D341Med (cell line): ENCODE measurements around the gene OPN1MW3.
"Not testable (repeated sequence)": the region's sequence is repeated elsewhere in the genome, so short reads cannot be mapped to it uniquely, and the experiment has no call there.

Source experiments
- DNase-seq: peaks from one replicate; pipeline ENCODE4 v3.0.0; 2012; ENCODE audit warnings: low spot score

Gene OPN1MW3

GRCh38 chrX:154257282-154257681, at the start of gene OPN1MW3:
OPN1MW3 (plus strand) TSS chrX:154257582; CDS start chrX:154257620, 38 bp downstream.
- not testable (repeated sequence) for DNase-seq

GRCh38 chrX:154209670-154210418, 47.5 kb upstream of the OPN1MW3 start:
- not testable (repeated sequence) for DNase-seq

GRCh38 chrX:154211057-154211456, 46.3 kb upstream of the OPN1MW3 start:
- DNase-seq, result not testable (repeated sequence)

- not testable (repeated sequence) for DNase-seq
These were observed 45.9 kb upstream of the OPN1MW3 start for GRCh38 chrX:154211499-154211898.

- not testable (repeated sequence) for DNase-seq
These were observed 37.9 kb upstream of the OPN1MW3 start, which contains the start of gene OPN1MW2 for GRCh38 chrX:154219456-154219855. OPN1MW2 (plus strand) TSS chrX:154219756; CDS start chrX:154219816, 60 bp downstream.

DNA sequence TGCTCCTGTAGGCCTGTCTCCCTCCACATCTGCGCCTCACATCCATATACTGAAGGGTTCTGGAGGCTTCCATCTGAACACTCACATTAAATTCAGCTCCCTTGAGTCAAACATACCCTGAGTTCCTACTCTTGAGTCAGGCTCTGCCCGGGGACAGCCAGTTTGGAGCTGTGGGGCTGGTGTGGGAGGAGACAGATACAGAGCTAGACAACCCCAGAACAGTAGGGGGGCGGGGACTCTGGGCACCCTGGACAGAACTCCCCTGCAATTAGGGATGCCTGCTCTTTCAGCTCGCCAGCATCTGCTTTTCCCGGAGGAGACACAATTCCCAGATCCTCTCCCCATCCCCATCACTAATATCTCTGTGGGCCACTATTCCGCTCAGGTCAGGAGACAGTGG, 32.1 kb upstream of the OPN1MW3 start:
- not testable (repeated sequence) for DNase-seq

DNA sequence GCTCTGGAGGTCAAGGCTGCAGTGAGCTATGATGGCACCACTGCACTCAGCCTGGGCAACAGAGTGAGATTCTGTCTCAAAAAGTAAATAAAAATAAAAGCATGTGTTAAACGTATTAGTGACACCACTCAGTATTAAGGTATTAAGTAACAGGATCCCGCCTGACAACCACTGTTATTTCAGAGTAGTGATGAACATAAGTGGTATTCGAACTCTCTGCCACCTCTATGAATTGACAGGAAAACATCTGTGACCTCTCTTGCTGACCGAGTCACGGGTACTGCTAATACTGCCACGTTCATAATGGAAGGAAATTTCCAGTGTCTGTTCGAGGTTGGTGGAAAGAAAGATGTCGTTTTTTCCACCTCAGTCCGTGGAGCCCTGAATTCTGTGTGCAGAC, 30.7 kb upstream of the OPN1MW3 start:
- DNase-seq, result not testable (repeated sequence)

DNA sequence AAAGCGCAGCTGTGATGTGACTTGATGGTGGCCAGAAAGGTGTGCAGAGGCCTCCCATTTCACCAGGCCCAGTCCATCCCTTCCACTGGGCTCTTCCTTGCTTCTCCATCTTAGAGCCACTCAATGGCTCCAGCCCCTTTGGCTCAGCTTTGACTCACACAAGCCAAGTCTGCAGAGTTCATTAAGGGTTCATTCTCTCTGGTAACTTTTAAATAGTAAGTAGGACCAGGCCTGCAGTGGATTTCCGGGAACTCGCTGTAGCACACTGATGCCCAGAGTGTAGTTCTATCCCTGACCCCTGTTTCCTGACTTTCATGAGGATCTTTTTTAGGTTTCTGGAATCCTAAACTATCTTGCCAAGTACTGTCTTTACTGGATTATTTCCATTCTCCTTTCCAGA, 25.9 kb upstream of the OPN1MW3 start:
- DNase-seq, result not testable (repeated sequence)

DNA sequence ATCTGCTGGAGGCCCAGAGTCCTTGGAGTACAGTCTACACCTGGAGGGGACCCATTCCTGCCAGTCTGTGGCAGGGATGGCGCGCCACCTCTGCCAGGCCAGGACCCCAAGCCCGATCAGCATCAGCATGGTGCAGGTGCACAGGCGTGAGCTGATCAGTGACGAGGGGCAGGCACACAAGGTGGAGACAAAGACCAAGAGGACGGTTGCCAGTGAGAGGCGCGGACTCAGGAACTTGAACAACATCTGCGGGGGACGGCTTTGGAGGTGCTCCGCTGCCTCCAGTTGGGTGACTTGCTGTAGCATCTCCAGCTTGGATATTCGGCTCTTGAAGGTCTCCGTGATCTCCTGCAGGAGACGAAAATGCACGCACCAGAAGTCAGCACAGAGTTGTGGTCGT, 23.8 kb upstream of the OPN1MW3 start:
- not testable (repeated sequence) for DNase-seq

- not testable (repeated sequence) for DNase-seq
These were observed 18.3 kb upstream of the OPN1MW3 start for GRCh38 chrX:154238939-154239559.

DNA sequence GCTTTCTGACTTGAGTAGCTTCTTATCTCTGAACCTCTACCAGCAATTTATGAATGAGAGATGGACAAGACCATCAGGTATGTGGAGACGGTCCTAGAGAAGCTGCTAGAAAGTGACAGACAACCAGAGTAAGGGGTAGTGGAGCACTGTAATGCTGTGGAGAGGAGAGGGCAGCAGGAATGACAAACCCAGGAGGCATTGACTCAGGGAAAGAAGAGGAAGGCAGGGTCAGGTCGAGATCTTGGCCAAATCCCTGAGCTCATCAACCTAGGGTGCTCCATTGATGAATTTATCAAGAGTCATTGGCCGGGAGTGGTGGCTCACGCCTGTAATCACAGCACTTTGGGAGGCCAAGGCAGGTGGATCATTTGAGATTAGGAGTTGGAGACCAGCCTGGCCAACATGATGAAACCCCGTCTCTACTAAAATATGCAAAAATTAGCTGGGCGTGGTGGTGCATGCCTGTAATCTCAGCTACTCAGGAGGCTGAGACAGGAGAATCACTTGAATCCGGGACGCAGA, 17.3 kb upstream of the OPN1MW3 start:
- DNase-seq, result not testable (repeated sequence)

DNA sequence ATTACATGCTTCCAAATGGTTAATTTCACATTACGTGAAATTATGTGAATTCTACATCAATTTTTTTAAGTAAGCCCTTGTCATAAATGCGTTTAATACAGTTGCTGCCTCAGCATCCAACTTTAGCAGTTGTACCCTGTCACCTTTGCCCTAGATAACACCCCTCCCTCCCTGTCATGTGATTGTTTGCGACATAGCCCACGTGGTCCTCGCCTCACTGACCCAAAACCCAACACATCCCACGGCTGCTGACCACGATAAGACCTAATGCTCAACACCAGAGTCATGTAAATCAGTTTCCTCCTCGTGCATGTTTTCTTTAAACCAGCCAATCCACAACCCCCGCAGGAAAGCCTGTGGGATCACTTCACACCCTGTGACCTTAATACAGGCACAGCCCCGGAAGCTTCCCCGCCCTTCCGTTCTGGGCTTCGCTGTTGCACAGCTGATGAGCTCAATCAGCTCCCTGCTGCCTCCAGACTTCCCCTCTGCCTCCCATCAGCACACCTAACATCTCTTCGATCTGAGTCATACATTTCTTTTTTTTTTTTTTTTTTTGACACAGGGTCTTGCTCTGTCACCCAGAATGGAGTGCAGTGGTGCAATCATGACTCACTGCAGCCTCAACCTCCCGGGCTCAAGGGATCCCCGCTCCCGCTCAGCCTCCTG, 9.9 kb upstream of the OPN1MW3 start:
- DNase-seq, result not testable (repeated sequence)

DNA sequence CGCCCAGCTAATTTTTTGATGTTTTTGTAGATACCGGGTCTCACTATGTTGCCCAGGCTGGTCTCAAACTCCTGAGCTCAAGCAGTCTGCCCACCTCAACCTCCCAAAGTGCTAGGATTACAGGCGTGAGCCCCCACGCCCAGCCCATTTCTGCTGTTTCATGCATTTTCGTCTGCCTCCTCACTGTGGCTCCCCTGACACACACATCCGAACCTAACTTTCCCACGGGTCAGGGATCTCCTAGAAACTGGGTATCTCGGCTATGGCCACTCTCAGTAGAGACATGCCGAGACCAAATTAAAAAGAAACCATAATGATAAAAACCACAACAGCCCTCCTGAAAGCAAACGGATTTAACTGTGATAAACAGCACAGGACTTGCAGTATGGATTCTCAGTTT, 9.3 kb upstream of the OPN1MW3 start:
- DNase-seq, result not testable (repeated sequence)

- not testable (repeated sequence) for DNase-seq
These were observed 1.3 kb downstream of the OPN1MW3 start for GRCh38 chrX:154258711-154259110.

DNA sequence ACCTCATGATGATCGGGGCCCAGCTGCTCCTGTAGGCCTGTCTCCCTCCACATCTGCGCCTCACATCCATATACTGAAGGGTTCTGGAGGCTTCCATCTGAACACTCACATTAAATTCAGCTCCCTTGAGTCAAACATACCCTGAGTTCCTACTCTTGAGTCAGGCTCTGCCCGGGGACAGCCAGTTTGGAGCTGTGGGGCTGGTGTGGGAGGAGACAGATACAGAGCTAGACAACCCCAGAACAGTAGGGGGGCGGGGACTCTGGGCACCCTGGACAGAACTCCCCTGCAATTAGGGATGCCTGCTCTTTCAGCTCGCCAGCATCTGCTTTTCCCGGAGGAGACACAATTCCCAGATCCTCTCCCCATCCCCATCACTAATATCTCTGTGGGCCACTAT, 5.7 kb downstream of the OPN1MW3 start:
- not testable (repeated sequence) for DNase-seq

GRCh38 chrX:154269245-154269644, 11.9 kb downstream of the OPN1MW3 start:
- DNase-seq, result not testable (repeated sequence)

- not testable (repeated sequence) for DNase-seq
These were observed 27.3 kb downstream of the OPN1MW3 start for GRCh38 chrX:154284489-154285338.

- not testable (repeated sequence) for DNase-seq
These were observed 29.0 kb downstream of the OPN1MW3 start for GRCh38 chrX:154286406-154286805.

DNA sequence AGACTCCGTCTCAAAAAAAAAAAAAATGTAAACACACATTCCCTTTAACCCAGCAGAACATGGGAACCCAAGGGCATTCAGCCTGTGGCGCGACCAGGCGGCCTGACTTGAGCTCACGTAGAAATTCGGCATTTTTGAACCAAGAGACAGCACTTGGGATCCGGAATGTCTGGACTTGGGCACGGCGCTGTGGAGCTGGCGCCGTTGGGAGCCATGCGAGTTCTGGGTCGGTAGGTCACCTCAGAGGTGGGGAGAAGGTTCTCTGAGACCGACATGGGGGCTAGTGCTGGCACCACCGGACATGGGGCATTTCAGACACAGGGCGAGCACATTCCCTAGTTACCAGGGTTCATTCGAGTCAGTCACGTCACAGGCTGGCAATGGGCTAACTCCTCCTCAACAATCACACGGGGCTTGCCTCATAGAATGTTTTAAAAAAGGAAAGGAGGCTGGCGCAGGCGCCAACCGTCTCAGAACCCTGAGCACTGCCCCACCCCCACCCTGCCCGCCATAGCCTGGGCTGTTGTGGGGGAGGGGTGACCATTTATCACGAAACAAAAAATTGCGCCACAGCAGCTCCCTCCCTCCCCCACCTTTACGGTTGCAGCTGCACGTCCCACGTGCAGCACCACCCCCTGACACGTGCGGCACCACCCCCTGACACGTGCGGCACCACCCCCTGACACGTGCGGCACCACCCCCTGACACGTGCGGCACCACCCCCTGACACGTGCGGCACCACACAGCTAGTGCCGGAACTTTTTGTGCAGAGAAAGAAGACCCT, 37.6 kb downstream of the OPN1MW3 start, which contains the start of gene TEX28:
TSS of gene TEX28 (minus strand) at position 334 of the 784 bp plus-strand sequence. CDS start 3,007 bp downstream, outside the sequence.
- no peak for DNase-seq

DNA sequence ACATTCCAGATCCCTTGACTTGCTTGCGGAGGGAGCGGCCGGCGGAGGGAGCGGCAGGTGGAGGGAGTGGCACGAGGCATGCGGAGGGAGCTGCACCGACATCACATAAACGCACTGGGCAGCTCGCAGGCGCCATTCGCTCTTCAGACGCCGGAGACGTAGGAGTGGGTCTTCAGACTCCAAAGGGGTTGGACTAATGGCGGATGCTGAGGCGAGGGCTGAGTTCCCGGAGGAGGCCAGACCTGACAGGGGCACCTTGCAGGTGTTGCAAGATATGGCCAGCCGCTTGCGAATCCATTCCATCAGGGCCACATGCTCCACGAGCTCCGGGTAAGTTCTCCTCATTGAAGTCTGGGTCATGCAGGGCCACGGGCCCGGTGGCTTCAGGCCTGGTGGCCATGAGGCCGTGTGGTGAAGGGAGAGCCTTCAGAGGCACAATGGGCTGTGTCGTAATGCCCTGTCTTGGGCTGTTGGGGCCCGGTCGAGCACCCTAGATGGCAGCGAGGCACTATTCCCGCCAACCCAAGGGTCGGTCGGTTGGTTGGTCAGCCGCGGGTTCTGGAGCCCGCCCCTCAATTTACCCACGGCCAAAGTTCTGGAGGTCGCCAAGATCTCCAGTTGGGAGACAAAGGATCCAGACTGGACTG, 38.4 kb downstream of the OPN1MW3 start, which contains the start of gene TKTL1:
TSS of gene TKTL1 (plus strand) at position 132 of the 647 bp plus-strand sequence. CDS start at position 197, 65 bp downstream.
- DNase-seq, result no peak
